Osteoblast (primary cell): ENCODE results near the gene ORM2. TPM values are rescaled to one million over a fixed set of nuclear protein-coding genes. Genes with fewer than 3 reads are reported as not detected.

ENCODE experiments used
- DNase-seq: peaks from one replicate; pipeline ENCODE4 v3.0.0; 2011; ENCODE audit warnings: low spot score, mixed read lengths; ENCODE audit not compliant: insufficient read length; ENCODE audit errors: missing footprints
- H2AFZ ChIP-seq: 2 replicates; pipeline ENCODE4 v1.6.0; 2011; ENCODE audit warnings: mild to moderate bottlenecking, low read length
- H3K27ac ChIP-seq: 2 replicates; pipeline ENCODE4 v1.5.1; 2011; ENCODE audit warnings: mild to moderate bottlenecking, low read depth, low read length, moderate library complexity
- H3K27me3 ChIP-seq: 2 replicates; pipeline ENCODE4 v1.6.0; 2012; ENCODE audit warnings: mild to moderate bottlenecking, control low read depth, inconsistent platforms, low read length, moderate library complexity; ENCODE audit not compliant: insufficient read depth
- H3K36me3 ChIP-seq: 2 replicates; pipeline ENCODE4 v1.5.1; 2011; ENCODE audit warnings: mild to moderate bottlenecking, low read length, control low read depth, moderate library complexity; ENCODE audit not compliant: insufficient read depth
- H3K4me1 ChIP-seq: 2 replicates; pipeline ENCODE4 v1.5.1; 2011; ENCODE audit warnings: mild to moderate bottlenecking, low read length, control low read depth, moderate library complexity; ENCODE audit not compliant: insufficient read depth
- H3K4me2 ChIP-seq: 2 replicates; pipeline ENCODE4 v1.6.0; 2011; ENCODE audit warnings: mild to moderate bottlenecking, low read length; ENCODE audit not compliant: insufficient read depth
- H3K4me3 ChIP-seq: fragments of 200-600 bp; sonication (generic); 3 replicates; pipeline ENCODE4 v1.5.1; 2012; ENCODE audit warnings: mild to moderate bottlenecking, low read length, inconsistent platforms; ENCODE audit not compliant: insufficient read depth
- H3K79me2 ChIP-seq: 2 replicates; pipeline ENCODE4 v1.6.0; 2012; ENCODE audit warnings: mild to moderate bottlenecking, low read length, control low read depth, inconsistent platforms; ENCODE audit not compliant: insufficient read depth
- H3K9me3 ChIP-seq: 2 replicates; pipeline ENCODE4 v1.5.1; 2011; ENCODE audit warnings: low read depth, low read length, control low read depth
- H4K20me1 ChIP-seq: 2 replicates; pipeline ENCODE4 v1.6.0; 2012; ENCODE audit warnings: mild to moderate bottlenecking, low read length, control low read depth; ENCODE audit not compliant: insufficient read depth
- total RNA-seq: library from RNA; depleted of rRNA; stranded (reverse); fragments of >200 nt; gene quantifications from 2 replicates; pipeline ENCODE4 v1.2.3, GENCODE V29; 2012
- TF ChIP-seq, protein P1 (sequence below): IDR thresholded peaks from 2 replicates; pipeline ENCODE4 v1.5.1; 2011; ENCODE audit warnings: mild to moderate bottlenecking, low read depth, low read length, moderate library complexity; ENCODE audit errors: extremely low read depth

The ORM2 gene
- total RNA-seq, 1 donor: not detected

- H3K4me2 ChIP-seq: no peak overlapping the region
- H3K9me3 ChIP-seq: no peaks in the 10 kb centered on the region
- TF ChIP-seq, protein P1, sequence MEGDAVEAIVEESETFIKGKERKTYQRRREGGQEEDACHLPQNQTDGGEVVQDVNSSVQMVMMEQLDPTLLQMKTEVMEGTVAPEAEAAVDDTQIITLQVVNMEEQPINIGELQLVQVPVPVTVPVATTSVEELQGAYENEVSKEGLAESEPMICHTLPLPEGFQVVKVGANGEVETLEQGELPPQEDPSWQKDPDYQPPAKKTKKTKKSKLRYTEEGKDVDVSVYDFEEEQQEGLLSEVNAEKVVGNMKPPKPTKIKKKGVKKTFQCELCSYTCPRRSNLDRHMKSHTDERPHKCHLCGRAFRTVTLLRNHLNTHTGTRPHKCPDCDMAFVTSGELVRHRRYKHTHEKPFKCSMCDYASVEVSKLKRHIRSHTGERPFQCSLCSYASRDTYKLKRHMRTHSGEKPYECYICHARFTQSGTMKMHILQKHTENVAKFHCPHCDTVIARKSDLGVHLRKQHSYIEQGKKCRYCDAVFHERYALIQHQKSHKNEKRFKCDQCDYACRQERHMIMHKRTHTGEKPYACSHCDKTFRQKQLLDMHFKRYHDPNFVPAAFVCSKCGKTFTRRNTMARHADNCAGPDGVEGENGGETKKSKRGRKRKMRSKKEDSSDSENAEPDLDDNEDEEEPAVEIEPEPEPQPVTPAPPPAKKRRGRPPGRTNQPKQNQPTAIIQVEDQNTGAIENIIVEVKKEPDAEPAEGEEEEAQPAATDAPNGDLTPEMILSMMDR: peak; percentile 98
- H3K4me1 ChIP-seq: no peaks in the 10 kb centered on the region
- no peaks in the 10 kb centered on the region for H4K20me1 ChIP-seq
- no peaks in the 10 kb centered on the region for H3K79me2 ChIP-seq
- H2AFZ ChIP-seq: no peak overlapping the region
- H3K4me3 ChIP-seq: no peak overlapping the region
- H3K36me3 ChIP-seq: peaks cover 47% of the 10 kb centered on the region
- H3K27ac ChIP-seq: no peak overlapping the region
- peak; percentile 98 for DNase-seq
- H3K27me3 ChIP-seq: no peaks in the 10 kb centered on the region
Measured at GRCh38 chr9:114339130-114339908, 9.7 kb downstream of the ORM2 start.

- DNase-seq: no peak
- TF ChIP-seq, protein P1: no peak
- Histone ChIP-seq H3K4me1 (no peaks in the 10 kb centered on the region), H4K20me1 (no peaks in the 10 kb centered on the region), H3K36me3 (peaks cover 52% of the 10 kb centered on the region), H3K79me2 (no peaks in the 10 kb centered on the region), H3K27ac (no peak overlapping the region), H3K9me3 (no peaks in the 10 kb centered on the region), H3K4me3 (no peak overlapping the region), H3K27me3 (no peaks in the 10 kb centered on the region), H3K4me2 (no peak overlapping the region), H2AFZ (no peak overlapping the region)
Measured at GRCh38 chr9:114341152-114341830, 11.6 kb downstream of the ORM2 start.

GRCh38 chr9:114341991-114342390 is 12.3 kb downstream of the ORM2 start:
- H3K36me3 ChIP-seq: peaks cover 58% of the 10 kb centered on the region
- TF ChIP-seq, protein P1: no peak

DNA sequence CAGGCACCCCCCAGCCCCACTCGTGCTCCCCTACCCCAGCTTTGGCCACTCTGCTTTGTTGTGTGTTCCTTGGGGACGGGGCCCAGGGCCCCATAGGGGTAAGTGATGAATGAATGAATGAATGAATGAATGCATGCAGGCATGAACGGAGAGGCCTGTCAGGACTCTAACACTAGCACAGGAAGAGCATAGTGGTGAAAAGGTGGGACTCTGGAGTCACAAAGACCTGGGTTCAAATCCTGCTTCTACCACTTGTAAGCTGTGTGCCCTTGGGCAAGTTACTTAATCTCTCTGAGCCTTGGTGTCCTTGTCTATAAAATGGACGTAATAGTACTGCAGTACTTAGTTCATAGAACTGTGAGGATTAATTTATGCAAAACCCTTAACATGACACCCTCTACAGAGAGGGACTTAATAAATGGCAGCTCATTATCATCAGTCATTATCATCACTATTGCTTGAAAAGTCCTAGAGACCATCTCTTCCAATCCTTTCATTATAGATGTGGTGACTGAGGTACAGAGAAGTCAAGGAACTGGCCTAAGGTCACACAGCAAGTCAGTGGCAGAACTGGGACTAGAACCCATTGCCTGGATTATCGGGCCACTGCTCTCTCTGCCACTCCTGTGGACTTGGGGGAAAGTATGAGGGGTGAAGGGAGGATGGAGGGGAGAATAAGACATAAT is 13.2 kb downstream of the ORM2 start:
- H3K4me1 ChIP-seq: no peaks in the 10 kb centered on the region
- DNase-seq: no peak
- H3K9me3 ChIP-seq: no peaks in the 10 kb centered on the region
- no peaks in the 10 kb centered on the region for H4K20me1 ChIP-seq
- no peak overlapping the region for H3K4me3 ChIP-seq
- no peaks in the 10 kb centered on the region for H3K79me2 ChIP-seq
- peaks cover 64% of the 10 kb centered on the region for H3K36me3 ChIP-seq
- H2AFZ ChIP-seq: no peak overlapping the region
- no peak overlapping the region for H3K4me2 ChIP-seq
- TF ChIP-seq, protein P1: no peak
- H3K27me3 ChIP-seq: no peaks in the 10 kb centered on the region
- H3K27ac ChIP-seq: no peak overlapping the region

More at GRCh38 chr9:114341991-114342390, 12.3 kb downstream of the ORM2 start:
- Histone ChIP-seq H3K4me2 (no peak overlapping the region), H3K9me3 (no peaks in the 10 kb centered on the region), H3K27me3 (no peaks in the 10 kb centered on the region), H3K4me1 (no peaks in the 10 kb centered on the region), H2AFZ (no peak overlapping the region), H3K27ac (no peak overlapping the region), H3K79me2 (no peaks in the 10 kb centered on the region), H3K4me3 (no peak overlapping the region), H4K20me1 (no peaks in the 10 kb centered on the region)
- DNase-seq: no peak
